ENCODE data around the gene AKAP13. TPM values are rescaled to one million over a fixed set of nuclear protein-coding genes. Genes with fewer than 3 reads are reported as not detected.

AKAP13 gene
- polyA plus RNA-seq, 1 donor from 2014 or later, result 10.0 TPM

DNA sequence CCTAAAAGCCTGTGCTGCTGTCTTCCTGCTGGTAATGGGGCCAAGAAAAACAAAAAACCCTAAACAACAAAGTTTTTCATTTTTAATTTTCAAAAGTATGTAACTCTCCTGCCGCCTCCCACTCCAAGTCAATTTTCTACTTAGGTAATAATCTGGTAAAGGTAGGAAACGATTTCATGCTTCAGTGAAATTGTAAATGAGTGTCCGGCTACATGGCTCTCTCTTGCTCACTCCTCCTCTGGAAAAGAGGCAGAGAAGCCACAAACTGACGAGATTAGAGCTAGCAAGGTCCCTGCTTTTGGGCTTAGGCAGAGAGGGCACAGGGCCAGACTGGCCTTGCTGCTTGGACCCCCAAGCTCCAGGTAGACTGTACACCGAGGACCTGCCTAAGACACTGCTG, 390.9 kb downstream of the AKAP13 start:
- Histone ChIP-seq H3K36me3 (ENCODE audit: insufficient read depth, low read length) (peaks cover 19% of the 10 kb centered on the region), H3K9me3 (ENCODE audit: low read length) (peaks cover 13% of the 10 kb centered on the region), H3K4me2 (ENCODE audit: low read length) (no peak overlapping the region), H3K9ac (ENCODE audit: low read length) (no peak overlapping the region), H3F3A (ENCODE audit: insufficient read depth, low read length, poor library complexity, severe bottlenecking) (no peaks in the 10 kb centered on the region), H3K27me3 (ENCODE audit: insufficient read depth, low read depth, low read length) (no peaks in the 10 kb centered on the region), H3K4me3 (ENCODE audit: low read length) (no peak overlapping the region), H2AFZ (ENCODE audit: low read depth, low read length) (no peak overlapping the region), H3K27ac (ENCODE audit: low read length) (no peak overlapping the region), H3K79me2 (replicated peaks; ENCODE audit: insufficient read depth, low read length) (peaks cover 63% of the 10 kb centered on the region), H4K20me1 (ENCODE audit: insufficient read depth) (no peaks in the 10 kb centered on the region), H3K9me2 (ENCODE audit: insufficient read depth, low read length) (no peaks in the 10 kb centered on the region)
- TF ChIP-seq RAD21 (conservative IDR thresholded peaks at IDR 0.05), result no peak
- TF ChIP-seq REST (IDR thresholded peaks at IDR 0.05; ENCODE audit: borderline replicate concordance), result no peak
- no peak for TF ChIP-seq CTCF (IDR thresholded peaks at IDR 0.05; ENCODE audit: poor library complexity, severe bottlenecking)
- TF ChIP-seq TAF1 (IDR thresholded peaks at IDR 0.05; ENCODE audit: low read depth), result no peak
- TF ChIP-seq EP300 (conservative IDR thresholded peaks at IDR 0.05; ENCODE audit: poor library complexity, severe bottlenecking), result no peak
- TF ChIP-seq MXI1 (conservative IDR thresholded peaks at IDR 0.05; ENCODE audit: poor library complexity, severe bottlenecking), result no peak
- no peak for TF ChIP-seq POLR2AphosphoS5 (IDR thresholded peaks at IDR 0.05)
- no peak for TF ChIP-seq EZH2 (IDR thresholded peaks at IDR 0.05; ENCODE audit: borderline replicate concordance, insufficient read depth, low read length, poor library complexity, severe bottlenecking)
- no peak for TF ChIP-seq SMC3 (conservative IDR thresholded peaks at IDR 0.05; ENCODE audit: poor library complexity)

DNA sequence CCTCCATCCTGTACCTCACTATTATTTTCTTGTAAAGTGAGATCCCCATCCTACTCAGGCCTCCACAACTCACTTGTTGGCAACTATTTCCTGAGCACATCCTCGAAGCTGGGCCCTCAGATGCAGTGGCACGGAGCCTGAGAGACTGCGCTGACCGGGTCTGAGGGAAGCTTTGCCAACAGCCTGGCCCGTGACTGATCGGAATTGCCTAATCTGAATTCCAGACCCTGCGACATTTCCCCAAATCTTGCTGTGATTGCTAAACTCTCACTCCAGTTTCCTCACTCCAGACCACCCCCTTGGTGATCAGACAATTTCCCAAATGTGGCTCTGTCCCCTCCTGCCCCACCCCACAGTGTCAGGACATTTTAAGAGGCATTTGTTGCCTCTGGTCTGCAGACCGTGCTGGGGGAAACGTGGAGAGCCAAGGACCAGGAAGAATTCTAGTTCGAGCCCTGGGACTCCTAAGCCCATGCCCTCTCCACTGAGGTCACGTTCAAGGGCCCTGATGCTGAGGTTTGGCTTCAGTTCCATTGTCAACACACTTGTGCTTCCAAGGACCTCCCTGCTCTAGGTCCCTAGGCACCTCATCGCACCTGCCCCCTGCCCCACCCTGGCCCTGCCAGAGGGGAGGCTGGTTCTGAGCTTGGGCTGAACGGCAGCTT, 391.5 kb downstream of the AKAP13 start:
- peaks cover 19% of the 10 kb centered on the region for H3K36me3 ChIP-seq (ENCODE audit: insufficient read depth, low read length)
- peaks cover 59% of the 10 kb centered on the region for H3K79me2 ChIP-seq (replicated peaks; ENCODE audit: insufficient read depth, low read length)
- no peak overlapping the region for H3K27ac ChIP-seq (ENCODE audit: low read length)
- H3K9me3 ChIP-seq (ENCODE audit: low read length), result peaks cover 13% of the 10 kb centered on the region
- no peak overlapping the region for H3K4me2 ChIP-seq (ENCODE audit: low read length)
- no peak for TF ChIP-seq RAD21 (conservative IDR thresholded peaks at IDR 0.05)
- no peak for TF ChIP-seq EP300 (conservative IDR thresholded peaks at IDR 0.05; ENCODE audit: poor library complexity, severe bottlenecking)
- TF ChIP-seq POLR2AphosphoS5 (IDR thresholded peaks at IDR 0.05), result no peak
- TF ChIP-seq MXI1 (conservative IDR thresholded peaks at IDR 0.05; ENCODE audit: poor library complexity, severe bottlenecking), result no peak
- TF ChIP-seq CTCF (IDR thresholded peaks at IDR 0.05; ENCODE audit: poor library complexity, severe bottlenecking), result no peak
- TF ChIP-seq TAF1 (IDR thresholded peaks at IDR 0.05; ENCODE audit: low read depth), result no peak
- no peak for TF ChIP-seq REST (IDR thresholded peaks at IDR 0.05; ENCODE audit: borderline replicate concordance)
- no peak for TF ChIP-seq EZH2 (IDR thresholded peaks at IDR 0.05; ENCODE audit: borderline replicate concordance, insufficient read depth, low read length, poor library complexity, severe bottlenecking)
- no peak for TF ChIP-seq SMC3 (conservative IDR thresholded peaks at IDR 0.05; ENCODE audit: poor library complexity)
- no peak overlapping the region for H2AFZ ChIP-seq (ENCODE audit: low read depth, low read length)
- no peak overlapping the region for H3K9ac ChIP-seq (ENCODE audit: low read length)
- H3K9me2 ChIP-seq (ENCODE audit: insufficient read depth, low read length), result no peaks in the 10 kb centered on the region
- no peak overlapping the region for H3K4me3 ChIP-seq (ENCODE audit: low read length)
- no peaks in the 10 kb centered on the region for H4K20me1 ChIP-seq (ENCODE audit: insufficient read depth)
- no peaks in the 10 kb centered on the region for H3K27me3 ChIP-seq (ENCODE audit: insufficient read depth, low read depth, low read length)
- no peaks in the 10 kb centered on the region for H3F3A ChIP-seq (ENCODE audit: insufficient read depth, low read length, poor library complexity, severe bottlenecking)

Data from neural cell (in vitro differentiated cells).